ENCODE measurements around the gene FAM3B.

Gene FAM3B

DNA sequence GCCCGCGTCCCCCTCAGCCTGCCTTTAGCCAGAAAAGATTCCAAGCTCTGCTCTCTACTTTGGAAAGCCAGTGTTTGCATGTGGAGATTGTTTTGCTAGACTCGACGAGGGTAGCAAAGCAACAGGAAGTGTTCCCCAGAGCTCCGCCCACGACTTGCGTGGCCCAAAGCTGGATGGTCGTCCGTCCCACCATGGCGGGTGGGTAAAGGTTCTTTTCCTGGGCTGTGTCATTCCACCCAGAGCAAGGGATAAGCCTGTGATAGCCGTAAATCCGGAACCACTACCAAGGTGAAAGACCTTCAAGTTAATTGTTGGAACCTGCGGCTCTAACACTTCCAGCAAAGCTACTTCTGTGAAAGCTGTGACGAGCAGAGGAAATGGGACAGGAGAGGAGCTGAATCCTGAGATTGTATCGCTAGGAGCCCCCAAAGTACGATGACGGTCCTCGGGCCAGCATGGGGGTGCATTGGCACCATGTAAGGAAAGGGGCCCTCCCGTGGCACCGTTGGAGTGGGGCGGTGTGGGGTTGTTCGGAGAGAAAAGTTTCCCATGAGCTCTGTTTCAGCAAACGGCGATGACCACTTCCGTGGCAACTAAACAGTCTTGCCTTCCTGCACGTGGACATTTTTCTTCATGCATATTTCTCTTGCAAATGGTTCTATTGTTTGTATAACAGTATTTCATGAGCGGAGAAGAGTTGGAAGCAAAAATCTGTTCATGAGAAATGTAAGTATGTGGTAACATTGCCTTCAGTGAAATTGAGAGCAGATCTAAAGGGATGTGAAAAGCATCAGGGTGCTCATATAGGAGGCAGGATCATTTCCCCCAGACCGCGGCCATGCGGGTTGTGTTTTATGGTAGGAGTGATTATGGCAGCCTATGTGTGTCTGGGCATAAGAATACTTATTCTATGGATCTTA is 53.6 kb downstream of the FAM3B start:
- peak; percentile 40 for DNase-seq

DNA sequence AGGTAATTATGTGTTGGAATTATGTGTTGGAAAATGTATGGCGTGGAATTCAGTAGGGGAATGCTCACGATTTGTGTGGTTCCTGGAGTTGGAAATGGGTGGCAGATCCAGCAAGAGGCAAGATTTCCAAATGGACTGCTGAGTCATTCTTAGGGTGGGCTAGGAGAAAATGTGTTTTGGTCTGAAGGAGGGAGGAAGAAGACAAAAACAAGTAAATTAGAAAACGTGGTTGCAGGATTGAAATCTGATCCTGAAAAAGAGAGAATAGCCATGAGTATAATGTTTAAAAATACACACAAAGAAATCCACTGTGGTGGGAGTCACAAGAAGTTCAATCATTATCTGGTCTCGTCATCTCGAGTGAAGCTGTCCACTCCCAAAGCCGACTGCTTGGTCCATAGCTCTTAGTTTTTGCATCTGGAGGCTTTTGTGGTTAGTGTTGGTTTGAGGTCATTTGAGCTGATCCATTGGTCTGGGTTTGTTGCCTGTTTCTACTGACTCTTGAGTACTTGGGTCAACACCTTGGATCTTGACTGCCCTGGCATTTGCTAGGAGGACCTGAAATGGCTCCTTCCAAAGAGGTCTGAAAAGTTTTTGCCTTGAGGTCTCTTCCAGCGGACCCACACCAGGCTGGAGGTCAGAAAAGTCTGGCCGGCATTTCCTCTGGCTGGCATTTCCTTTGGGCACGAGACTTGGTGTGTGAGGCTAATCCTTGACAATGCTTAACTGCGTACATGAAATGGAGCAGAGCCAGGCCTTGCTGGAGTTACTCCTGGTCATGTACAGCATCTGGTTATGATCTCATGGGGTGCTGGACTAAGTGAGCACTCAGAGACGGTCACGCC is 54.5 kb downstream of the FAM3B start:
- DNase-seq: no peak

DNA sequence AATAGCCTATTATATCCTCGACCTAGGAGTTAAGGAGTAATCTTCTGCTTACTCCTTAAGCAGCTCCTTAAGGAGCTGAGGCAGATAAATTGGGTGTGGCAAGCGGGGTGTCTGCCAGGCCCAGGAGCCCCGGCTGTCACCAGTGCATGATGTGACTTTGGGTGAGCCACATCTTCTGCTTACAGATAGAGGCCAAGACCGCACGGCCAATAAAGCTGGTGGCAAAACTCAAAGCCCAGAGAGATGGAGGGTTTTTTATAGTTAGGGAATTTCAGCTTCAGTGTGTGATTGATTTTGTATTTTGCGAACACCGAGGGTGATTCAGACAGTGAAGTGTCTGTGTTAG is 55.1 kb downstream of the FAM3B start:
- no peak for DNase-seq

DNA sequence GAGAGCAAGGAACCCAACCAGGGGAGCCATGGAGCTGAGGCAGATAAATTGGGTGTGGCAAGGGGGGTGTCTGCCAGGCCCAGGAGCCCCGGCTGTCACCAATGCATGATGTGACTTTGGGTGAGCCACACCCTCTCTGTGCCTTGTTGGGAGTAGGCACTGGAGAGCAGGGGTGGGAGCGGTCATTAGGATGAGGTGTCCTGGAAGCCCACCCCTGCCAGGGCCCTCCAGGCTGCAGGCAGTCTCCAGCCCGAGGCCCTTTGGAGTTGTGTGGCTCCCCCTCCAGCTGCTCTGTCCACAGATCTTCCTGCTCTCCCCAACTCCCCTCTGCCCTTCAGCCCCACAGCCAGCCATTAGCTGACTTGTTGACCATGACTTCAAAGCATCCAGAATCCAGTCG is 56.7 kb downstream of the FAM3B start:
- DNase-seq: no peak

DNA sequence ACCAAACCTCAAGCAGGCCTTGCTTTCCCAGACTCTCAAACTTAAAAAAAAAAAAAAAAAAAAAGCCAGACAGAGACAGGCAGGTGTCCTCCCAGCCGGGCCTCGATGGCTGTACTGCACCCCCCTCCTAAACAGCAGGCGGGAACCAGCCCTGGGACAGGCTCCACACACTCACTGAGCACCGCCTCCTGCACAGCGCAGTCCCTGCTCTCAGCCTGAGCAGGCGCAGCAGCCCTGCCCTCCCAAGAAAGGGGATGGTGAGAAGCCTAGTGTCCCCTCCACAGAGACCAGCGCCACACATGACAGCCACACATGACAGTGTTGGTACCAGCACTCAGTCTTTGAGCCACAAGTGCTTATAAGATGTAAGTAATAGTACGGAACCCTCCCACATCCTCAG is 57.2 kb downstream of the FAM3B start:
- no peak for DNase-seq

DNA sequence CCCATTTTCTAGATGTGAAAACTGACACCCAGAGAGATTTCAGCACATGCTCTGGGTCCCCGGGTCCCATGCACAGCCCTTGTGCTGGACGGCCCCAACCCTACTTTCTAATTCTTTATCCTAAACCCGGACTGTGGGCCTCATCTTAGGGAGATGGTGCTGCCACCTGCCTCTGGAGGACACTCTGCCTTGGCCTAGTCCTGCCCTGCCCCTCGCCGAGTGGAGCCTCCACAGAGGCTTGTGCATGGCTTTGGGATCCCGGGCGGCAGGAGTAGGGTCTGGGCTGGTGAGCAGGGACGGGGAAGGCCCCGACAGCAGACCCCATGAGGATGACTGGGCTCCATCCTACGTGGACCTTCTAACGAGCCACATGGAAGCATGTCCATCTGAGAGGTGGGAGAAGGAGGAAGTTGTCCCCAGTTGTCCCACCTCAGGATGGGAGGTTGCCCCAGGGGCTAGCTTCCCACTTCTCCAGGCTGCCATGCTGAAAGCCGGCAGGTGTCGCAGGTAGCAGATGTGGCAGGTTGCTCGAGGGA is 57.6 kb downstream of the FAM3B start:
- DNase-seq: no peak

DNA sequence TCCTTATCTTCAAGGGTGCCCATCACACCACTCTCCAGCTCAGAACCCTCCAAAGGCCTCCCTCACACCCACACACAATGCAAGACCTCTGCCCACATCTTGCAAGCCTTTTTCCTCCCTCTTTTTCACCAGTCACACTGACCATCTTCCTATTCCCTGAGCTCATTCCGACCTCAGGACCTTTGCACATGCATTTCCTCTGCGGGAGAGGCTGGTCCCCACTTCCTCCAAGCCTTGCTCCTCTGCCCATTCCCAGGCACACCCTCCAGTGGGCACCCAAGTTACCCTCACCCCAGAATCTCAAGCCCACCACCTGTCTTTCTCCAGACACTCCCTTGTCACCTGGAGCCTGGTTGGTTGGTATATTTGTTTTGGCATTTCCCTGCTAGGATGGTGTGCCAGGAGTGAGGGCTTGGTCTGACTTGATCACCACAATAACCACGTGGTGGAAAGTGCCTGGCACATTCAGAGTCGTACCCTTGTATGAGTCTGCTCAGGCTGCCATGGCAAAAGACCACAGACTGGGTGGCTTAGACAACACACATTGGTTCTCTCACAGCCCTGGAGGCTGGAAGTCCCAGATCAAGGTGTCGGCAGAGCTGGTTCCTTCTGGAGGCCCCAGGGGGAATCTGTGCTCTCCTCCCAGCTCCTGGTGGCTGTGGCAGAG is 58.4 kb downstream of the FAM3B start:
- DNase-seq: no peak

DNA sequence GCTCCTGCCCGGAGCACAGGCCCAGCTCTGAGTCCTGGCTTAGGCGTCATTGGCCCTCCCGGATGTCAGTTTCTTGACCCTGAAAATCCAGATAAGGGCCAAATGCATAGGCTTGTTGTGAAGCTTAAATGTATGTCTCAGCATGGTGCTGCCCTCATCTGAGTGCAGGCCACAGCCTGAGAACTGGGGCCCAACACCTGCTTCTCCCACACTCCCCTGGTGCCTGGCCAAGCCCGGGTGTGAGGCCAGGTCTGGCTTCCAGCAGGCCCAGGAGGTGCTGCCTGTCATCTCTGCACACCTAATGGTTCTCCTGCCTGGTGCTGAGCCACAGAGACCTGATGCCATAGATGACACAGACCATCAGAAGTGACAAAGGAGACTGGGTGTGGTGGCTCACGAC is 59.3 kb downstream of the FAM3B start:
- no peak for DNase-seq

DNA sequence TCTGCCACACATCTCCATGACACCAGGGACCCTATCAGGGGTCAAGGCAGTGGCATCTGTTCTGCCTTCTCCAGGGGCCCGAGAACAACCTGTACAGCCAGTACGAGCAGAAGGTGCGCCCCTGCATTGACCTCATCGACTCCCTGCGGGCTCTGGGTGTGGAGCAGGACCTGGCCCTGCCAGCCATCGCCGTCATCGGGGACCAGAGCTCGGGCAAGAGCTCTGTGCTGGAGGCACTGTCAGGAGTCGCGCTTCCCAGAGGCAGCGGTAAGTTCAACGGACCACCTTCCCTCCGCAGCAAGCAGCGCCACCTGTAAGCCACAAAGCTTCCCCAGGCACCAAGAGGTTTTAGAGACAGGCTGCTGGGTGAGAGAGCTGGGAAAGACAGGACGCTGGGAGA is 61.1 kb downstream of the FAM3B start:
- DNase-seq: no peak

DNA sequence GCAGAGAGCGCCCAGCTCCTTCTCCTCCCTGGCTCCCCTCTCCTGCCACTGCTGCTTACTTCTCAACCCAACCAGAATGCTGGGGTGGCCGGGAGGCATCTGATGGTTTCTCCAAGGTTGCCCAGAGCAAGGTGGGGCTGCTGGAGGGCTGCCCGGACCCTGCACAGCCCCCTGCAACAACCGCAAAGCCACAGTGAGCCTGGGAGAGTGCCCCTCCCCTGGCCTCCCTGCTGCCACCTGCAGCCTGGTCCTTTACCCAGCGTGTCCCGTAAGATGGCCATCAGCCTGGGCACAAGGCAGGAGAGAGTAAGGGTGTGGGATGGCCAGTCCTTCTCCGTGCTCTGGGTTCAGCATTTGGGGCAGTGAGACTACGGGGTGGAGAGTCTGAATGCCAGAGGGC is 62.2 kb downstream of the FAM3B start:
- no peak for DNase-seq

DNA sequence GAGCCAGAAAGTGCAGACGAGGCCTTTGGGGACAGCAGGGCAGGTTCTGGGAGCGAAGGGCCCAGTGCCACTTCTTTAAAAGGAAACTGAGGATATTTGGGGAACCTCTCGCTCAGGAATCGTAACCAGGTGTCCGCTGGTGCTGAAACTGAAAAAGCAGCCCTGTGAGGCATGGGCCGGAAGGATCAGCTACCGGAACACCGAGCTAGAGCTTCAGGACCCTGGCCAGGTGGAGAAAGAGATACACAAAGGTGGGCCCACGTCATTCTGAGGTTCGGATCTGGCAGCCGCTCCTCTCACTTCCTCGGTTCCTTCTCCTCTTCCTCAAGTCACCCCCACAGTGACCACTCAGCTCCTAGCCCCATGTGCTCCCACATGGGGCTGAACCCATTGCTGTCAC is 63.3 kb downstream of the FAM3B start:
- no peak for DNase-seq

DNA sequence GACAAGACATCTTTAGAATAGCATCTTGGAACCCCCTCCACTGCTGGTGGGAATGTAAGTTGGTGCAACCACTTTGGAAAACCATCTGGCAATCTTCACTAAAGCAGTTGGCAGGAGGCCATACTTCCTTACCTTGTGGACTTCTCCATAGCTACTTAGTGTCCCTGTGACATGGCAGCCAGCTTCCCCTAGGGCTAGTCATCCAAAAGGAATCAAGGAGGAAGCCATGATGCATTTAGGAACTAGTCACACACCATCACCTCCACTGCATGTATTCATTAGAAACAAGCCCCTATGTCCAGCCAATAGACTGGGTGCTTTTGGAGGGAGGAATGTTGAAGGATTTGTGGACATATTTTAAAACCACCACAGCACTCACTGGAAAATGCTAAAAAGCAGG is 65.1 kb downstream of the FAM3B start:
- DNase-seq: no peak

DNA sequence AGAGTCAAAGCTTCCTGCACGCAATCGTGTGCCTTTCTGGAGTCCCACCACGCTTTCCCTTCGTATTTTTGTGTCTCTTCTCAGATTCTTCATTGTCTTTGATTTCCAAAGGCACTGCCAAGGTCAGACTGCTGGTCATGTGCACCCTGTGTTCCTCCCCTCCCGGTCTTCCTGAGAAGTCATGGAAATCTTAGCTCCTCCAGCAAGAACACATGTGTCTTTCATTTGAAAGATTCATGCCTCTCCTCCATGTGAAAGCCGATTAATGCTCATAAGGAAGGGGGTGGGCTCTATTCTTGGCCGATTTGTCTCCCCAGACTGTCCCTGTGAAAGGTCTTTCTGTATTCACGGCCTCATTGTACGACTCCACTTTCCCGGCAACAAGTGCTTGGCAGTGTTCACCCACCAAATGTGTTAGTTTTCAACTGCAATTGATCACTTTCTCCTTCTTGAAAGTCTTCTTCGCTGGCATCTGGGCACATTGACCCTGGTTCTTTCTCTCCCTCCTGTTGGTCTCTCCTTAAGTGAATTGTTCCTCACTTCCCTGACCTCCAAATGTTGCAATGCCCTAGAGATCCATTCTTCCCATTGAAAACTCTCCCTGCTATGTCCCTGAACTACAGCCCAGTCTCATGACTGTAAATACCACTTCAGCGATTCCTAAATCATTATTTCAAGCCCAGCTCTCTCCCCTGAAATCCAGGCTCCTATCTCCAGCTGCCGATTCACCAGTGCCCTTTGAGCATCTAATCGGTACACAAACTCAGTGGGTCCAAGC is 70.6 kb downstream of the FAM3B start:
- DNase-seq: no peak

DNA sequence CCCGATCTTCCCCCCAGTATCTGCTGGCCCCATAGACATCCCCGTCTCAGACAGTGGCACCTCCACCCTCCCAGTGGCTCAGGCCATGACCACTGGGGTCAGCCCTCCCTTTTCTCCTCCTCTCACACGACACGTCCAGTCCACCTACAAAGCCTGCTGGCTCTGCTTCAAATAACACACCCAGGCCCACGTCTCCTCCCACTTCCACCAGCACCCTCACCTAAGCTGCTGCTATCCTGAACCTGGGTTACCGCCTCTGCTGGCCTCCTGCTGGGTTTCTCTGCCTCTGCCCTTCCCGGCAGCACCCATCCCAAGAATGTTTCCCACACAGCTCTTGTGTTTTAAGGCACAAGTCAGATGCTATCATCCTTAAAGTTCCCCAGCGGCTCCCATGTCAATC is 71.2 kb downstream of the FAM3B start:
- DNase-seq: no peak

DNA sequence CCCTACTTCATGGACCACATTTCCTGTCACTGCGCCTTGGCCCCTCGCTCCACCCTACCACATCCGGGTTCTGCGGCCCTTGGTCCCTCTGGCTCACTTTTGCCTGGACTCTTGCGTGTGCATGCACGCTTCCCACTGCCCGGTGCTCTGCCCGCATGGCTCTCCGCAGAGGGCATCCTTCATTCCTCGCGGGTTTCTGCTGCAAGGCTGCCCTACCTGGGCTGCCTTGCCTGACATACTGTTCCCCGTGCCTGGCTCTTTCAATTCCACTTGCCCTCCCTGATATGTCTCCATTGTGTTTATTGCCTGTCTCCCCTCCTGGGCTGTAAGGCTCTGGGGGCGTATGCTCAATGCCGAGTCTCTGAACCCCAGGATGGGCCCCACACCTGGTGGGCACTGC is 71.7 kb downstream of the FAM3B start:
- DNase-seq: no peak

DNA sequence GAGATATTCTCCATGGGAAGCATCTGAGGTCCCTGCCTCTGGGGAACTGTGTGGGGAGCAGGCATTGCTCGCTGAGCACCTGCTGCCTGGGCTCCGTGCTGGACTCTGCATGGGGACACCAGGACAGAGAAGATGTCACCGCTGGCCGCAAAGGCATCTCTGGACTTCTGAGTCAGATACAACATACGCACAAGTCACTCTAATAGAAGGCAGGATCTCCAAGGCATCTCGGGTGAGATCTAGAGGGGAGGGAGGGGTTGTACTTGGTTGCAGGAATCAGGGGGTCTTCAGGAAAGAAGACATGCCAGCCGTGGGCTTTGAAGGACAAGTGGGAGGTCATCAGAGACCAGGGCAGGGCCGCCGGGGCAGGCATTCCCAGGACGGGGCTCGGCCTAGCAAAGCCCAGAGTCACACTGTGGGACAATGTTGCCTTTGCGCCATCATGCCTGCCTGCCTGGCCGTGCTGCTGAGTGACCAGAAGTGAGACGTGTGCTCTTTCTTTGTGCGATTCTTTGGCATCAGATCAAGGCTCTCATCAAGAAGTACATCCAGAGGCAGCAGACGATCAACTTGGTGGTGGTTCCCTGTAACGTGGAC is 73.5 kb downstream of the FAM3B start:
- DNase-seq: no peak

DNA sequence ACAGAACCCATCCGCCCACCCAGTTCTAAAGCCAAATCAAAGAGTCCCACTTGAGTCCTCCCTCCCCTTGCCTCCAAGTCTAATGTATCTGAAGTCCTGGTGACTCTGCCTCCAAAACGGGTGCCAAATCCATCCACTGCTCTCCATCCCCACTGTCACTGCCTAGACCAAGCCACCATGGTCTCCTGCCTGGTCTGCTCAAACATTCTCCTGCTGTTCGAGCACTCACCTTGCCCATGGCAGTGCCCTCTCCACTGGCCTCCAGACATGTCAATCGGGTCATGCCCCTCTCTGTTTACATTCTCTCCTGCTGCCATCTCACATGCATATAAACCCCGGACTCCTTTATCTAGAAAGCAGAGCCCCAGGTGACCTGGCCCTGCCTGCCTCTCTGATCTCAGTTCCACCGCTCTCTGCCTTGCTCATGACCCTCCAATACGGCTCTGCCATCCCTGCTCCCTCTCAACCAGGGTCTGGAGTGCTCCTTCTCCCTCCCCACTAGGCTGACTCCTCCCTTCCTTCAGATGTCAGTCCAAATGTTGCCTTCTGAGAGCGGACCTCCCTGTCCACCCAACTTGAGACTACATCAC is 77.4 kb downstream of the FAM3B start:
- no peak for DNase-seq

DNA sequence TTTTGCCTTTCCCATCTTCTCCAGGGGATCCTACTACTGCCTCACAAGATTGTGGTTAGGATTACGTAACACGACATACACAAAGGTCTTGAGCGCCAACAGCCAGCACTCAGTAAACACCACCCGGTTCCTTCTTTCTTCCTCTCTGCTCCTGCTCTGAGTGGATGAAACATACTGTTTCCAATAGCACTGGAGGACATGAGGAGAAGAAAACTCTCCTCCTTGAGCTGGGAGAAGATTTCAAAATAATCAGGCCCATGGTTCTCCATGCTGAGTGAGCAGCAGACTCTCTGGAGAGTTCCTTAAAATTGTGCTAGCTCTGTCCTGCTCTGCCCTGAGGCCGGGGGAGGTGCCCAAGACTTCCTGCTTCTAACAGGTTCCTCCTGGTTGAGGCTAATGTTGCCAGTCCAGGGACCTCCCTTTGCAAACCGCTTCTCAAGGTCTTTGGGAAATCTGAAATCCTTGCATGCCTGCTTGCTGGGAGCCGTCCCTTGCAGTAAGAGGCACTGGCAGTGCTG is 80.0 kb downstream of the FAM3B start:
- no peak for DNase-seq

DNA sequence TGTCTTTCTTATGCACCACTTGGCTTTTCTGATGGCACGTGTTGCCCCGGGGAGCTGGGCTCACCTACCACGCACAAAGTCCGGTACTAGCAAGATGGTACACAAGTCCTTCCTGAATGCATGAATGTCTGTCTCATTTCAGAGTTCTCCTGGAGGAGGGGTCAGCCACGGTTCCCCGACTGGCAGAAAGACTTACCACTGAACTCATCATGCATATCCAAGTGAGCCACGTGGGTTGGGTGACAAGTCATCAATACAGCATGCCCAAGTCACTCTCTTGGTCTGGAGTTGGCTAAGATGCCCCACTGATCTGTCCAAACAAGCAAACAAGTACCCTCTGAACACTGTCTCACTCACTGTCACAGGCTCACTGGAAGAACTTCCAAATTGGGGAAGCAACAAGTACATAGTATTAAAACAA is 80.9 kb downstream of the FAM3B start:
- DNase-seq: no peak

DNA sequence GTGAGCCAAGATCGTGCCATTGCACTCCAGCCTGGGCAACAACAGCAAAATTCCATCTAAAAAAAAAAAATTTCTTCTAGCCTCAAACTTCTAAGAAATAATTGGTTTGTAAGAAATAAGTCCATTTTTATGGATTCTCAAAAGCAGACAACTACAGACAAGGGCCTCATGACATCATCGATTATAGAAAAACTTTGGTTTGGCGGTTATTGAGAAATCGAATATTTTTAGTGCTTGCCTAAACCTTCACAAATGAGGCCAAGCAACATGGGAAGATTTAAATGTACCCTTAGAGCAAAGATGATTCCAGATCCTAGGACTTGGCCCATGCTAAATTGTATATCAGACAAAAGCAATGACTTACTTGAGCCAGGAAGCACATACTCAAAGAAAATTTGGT is 81.7 kb downstream of the FAM3B start:
- no peak for DNase-seq

DNA sequence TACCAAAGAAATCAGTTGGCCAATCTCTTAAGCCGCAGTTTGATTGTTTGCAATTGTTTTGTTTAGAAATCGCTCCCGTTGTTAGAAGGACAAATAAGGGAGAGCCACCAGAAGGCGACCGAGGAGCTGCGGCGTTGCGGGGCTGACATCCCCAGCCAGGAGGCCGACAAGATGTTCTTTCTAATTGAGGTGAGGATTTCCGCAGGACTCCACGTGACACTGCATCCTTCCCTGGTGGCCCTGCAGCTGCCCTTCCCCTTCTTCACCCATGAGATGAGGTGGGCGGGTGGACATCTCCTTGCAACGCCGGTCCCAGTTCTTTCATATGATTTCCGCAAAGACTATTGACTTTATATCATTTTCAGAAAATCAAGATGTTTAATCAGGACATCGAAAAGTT is 82.2 kb downstream of the FAM3B start:
- no peak for DNase-seq

All from central memory CD4-positive, alpha-beta T cell (primary cell).